Uterus (tissue), 2 donors: Measurements from ENCODE around the gene TSHZ2.
"Not testable (repeated sequence)": the region's sequence is repeated elsewhere in the genome, so short reads cannot be mapped to it uniquely, and the experiment has no call there.

ENCODE experiments used
- CTCF ChIP-seq, 4 experiments: fragments of 200-600 bp in 2 of 4; fragments of 450-650 bp in 2 of 4; sonication (generic) in 2 of 4; IDR thresholded peaks; one replicate each; pipeline ENCODE4 v1.5.1; 2016 to 2019; ENCODE audit warnings: antibody characterized with exemption in 4 of 4, mild to moderate bottlenecking in 2 of 4, moderate library complexity in 1 of 4
- POLR2A ChIP-seq, 2 donors: fragments of 450-650 bp; IDR thresholded peaks; one replicate each; pipeline ENCODE4 v1.6.1; 2016; ENCODE audit warnings: antibody characterized with exemption in 2 of 2, mild to moderate bottlenecking in 1 of 2, moderate library complexity in 1 of 2

- TF ChIP-seq CTCF, POLR2A (IDR thresholded peaks at IDR 0.05): not testable (repeated sequence)
These were observed 560.6 kb downstream of the TSHZ2 start for GRCh38 chr20:53532654-53533312.
